ENCODE data around the gene GLYR1.
A peak's percentile ranks its signal among the peaks of the same experiment; 100 is the strongest.
"Not testable (repeated sequence)": the region's sequence is repeated elsewhere in the genome, so short reads cannot be mapped to it uniquely, and the experiment has no call there.

GLYR1 gene

GRCh38 chr16:4846901-4847773, at the start of gene GLYR1, which contains the start of gene UBN1:
GLYR1 (minus strand) TSS chr16:4847288; CDS start chr16:4847265, 23 bp downstream.
UBN1 (plus strand) TSS chr16:4847481; CDS start chr16:4852918, 5,437 bp downstream.
- DNase-seq, result peak; percentile 100

GRCh38 chr16:4896761-4897160, 49.7 kb upstream of the GLYR1 start:
- not testable (repeated sequence) for DNase-seq

- DNase-seq, result no peak
These were observed 48.3 kb upstream of the GLYR1 start for GRCh38 chr16:4895366-4895765.

- no peak for DNase-seq
These were observed 47.4 kb upstream of the GLYR1 start for GRCh38 chr16:4894276-4895150.

DNA sequence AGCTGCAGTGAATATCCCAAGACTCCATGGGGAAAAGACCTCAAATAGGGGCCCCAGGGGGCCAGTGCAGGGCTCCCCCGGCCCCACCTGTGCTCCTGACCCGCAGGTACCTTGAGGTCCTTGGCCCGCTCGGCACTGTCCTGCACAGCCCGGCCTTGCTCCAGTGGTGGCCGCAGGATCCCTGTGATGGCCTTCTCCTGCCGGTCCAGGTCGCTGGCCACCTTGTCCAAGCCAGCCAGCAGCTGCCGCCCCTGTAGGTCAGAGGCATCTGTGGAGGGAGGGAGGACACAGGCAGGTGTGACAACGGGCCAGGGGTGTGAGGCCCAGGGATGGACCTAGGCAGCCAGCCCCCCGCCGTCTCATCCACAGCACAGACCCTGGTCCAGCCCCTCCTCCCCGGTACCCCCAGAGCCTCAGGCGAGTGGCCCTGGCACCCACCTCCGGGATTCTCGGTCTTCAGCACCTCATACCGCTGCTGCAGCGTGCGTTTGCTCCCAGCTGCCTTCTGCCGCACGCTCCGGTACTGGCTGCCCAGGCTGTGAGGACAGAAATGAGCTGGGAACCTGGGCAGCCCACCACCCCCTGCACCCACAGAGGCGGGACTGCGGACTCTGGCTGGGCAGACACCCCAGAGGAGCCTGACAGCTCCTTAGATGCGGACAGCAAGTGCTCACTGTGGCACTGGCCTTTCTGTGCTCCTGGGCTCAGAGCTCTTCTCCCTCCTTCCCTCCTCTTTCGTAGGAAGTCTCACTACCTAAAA, 46.2 kb upstream of the GLYR1 start:
- DNase-seq, result no peak

DNA sequence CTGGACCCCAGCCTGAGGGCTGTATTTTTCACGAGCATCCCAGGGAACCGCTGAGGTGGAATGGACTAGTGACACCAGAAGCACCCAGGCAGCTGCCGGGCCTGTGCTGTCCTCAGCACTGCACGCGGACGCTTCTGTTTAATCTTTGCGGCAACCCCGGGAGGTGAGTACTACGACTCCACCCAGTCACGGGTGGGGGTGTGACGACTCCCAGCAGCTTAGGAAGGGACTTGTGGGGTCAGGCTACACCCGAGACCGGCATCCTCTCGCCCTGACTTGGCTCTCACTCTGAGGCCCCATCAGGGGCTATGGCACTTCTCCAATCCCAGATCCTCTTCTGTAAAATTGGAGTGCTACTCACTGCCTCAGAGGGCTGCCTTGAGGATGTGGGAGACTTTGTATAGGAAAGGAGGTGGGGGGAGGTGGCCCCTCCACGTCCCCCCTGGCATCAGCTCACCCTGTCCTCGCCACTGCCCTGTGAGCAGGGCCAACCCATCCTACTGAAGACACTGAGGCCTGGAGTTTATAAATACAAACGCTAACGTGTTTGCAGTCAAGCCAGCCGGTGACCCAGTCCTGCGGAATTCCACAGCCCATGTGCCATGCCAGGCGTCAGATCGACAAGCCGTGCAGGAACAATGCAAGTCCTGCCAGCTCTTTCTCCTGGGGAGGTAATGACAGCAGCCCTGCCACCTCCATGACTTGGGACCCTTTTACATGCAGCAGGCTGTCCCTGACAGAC, 45.4 kb upstream of the GLYR1 start:
- no peak for DNase-seq

- no peak for DNase-seq
These were observed 44.8 kb upstream of the GLYR1 start for GRCh38 chr16:4891886-4892216.

DNA sequence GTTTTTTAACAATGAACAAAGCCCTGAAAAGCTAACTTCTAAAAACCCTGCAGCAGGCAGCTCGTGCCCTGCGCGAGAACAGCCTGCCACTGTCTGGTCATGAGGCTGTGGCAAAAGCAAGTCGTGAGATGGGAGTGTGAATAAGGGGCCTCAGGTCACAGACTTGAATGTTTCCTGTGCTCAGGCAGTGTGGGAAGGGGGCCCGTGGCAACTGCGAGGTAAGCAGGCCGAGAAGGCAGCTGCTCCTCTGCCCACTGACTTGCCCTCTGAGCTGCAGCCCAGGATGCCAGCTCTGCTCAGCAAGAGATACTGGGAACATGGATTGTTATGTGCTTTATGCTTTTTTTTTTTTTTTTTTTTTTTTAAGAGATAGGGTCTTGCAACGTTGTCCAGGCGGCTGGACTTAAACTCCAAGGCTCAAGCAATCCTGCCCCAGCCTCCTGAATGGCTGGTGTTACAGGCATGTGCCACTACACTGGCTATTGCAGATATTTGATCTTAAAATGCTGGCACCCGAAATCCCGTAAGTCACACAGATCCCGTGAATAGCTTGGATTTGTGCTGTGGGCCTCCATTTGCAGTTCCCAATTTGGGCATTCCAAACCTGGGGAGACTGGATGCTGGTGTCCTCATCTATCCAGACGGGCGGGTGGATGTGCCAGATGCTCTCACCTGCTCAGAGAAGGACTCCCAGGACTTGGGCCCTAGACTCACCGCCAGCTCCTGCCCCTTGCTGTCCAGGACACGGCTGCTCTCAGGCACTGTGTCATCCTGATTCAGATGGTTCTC, 44.2 kb upstream of the GLYR1 start:
- no peak for DNase-seq

DNA sequence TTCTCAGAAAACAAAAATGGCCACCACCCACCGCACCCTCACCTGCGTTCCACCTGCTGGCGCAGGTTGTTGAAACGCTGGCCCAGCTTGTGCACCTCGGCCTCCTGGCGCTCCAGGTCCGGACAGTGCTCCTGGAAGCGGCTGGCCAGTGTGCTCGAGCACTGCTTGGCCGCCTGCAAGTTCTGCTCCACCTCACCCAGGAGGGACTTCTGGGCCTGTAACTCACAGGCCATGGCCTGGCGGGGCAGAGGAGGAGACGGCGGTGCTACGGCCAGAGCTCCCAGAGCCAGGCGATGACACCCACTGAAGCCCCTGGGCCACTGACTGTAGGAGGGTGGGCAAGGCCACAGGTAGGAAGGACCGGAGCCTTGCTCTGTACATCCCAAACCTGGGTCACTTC, 43.6 kb upstream of the GLYR1 start:
- no peak for DNase-seq

DNA sequence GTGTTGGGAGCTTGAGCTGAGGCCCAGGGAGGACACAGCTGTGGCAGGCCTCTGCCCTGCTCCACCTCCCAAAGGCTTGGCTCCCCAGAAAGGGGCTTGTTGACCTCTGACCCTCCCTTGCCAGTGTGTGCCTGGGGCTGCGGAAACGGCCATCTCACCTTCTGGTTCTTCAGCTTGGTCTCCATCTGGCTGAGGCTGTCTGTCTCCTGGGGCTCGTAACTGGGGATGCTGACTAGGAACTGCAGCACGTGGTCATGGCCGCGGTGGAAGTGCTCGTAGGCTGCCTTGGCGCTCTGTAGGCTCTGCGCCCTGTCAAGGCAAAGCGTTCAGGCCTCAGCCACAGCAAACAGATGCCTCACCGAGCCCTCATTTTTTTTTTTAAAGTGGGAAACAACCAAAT, 42.9 kb upstream of the GLYR1 start:
- DNase-seq, result no peak

GRCh38 chr16:4888428-4889135, 41.5 kb upstream of the GLYR1 start:
- DNase-seq, result no peak

- no peak for DNase-seq
These were observed 39.1 kb upstream of the GLYR1 start for GRCh38 chr16:4886151-4886550.

DNA sequence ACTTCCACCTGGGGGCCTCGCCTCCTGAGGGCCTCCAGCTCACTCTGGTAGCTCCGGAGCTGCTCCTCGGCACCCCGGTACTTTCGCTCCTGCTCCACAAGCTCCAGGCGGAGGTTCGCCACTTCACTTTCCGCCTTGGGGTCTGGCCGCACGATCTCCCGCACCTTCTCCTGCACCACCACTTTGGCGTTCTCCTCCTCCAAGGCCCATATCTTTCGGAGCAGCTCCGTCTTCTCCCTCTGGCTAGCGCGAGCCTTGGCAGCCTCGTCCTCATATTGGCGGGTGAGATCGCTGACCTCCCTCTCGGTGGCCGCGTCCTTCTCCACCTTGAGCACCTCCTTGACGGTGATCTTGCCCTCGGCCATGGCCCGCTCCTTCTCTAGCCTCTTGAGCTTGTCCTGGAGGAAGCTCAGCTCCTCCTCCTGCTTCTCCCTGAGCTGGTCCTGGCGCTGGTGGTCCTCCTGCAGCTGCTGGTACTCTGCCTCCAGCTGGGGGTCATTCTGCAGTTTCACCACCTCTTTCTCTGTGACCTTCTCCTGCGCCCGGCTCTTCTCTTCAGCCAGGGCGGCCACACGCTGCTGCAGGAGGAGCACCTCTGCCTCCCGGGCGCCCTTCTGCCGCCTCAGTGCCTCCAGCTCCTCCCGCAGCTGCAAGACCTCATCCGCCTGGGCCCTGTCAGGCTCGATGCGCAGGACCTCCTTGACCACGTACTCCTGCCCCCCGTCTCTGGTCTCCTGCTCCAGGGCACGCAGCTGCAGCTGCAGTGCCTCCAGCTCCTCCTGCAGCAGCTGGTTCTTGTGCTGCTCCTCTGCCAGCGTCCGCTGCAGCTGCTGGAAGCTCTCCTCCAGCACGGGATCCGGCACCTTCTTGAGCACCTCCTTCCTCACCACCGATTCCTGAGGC, 38.1 kb upstream of the GLYR1 start:
- no peak for DNase-seq

- no peak for DNase-seq
These were observed 37.1 kb upstream of the GLYR1 start for GRCh38 chr16:4884209-4884608.

DNA sequence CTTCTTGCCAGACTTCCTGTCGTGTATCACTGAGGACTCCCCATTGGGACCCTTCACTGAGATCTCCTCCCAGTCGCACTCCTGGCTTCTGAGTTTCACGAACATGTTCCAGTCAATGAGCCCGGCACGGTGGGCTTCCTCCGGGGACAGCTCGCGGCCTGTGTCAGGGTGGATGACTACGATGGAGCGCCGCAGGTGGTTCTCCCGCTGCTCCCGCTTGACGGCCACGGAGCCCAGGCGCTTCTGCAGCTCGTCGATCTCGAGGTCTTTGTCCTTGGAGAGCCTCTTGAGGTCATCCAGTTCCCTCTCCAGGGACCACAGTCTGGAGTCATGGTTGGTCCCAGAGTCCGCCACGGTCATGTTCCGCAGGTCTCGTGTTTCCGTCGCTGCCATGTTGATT, 36.4 kb upstream of the GLYR1 start:
- no peak for DNase-seq

GRCh38 chr16:4882633-4883285, 35.7 kb upstream of the GLYR1 start:
- DNase-seq, result no peak

GRCh38 chr16:4882000-4882632, 35.0 kb upstream of the GLYR1 start:
- no peak for DNase-seq

GRCh38 chr16:4880006-4880580, 33.0 kb upstream of the GLYR1 start:
- DNase-seq, result no peak
